NCI-H82 (cell line): Measurements from ENCODE around the gene TM7SF3.

Source experiments
- DNase-seq: peaks from one replicate; lab custom pipeline; 2025; lab: John Stamatoyannopoulos, UW

TM7SF3 gene

GRCh38 chr12:26928661-26929060, 85.5 kb downstream of the TM7SF3 start:
- DNase-seq: peak; percentile 82
